WERI-Rb-1 (cell line): ENCODE data around the gene TCEANC2.

Experiments
- DNase-seq: peaks from one replicate; pipeline ENCODE4 v3.0.0-alpha.2; 2020
- H3K27ac ChIP-seq: fragments of 250-450 bp; sonication (Bioruptor Pico); 2 replicates; pipeline ENCODE4 v1.5.1; 2020; ENCODE audit warnings: mild to moderate bottlenecking, moderate library complexity
- H3K27me3 ChIP-seq: fragments of 250-450 bp; sonication (Bioruptor Pico); 2 replicates; pipeline ENCODE4 v1.5.1; 2021; ENCODE audit warnings: mild to moderate bottlenecking, low read depth, moderate library complexity; ENCODE audit not compliant: insufficient read depth, severe bottlenecking
- H3K36me3 ChIP-seq: fragments of 250-450 bp; sonication (Bioruptor Pico); 2 replicates; pipeline ENCODE4 v1.5.1; 2020; ENCODE audit warnings: mild to moderate bottlenecking, moderate library complexity
- H3K4me3 ChIP-seq: 2 replicates; pipeline ENCODE4 v1.5.1; 2011; ENCODE audit warnings: low read depth, mild to moderate bottlenecking, control low read depth, low read length
- H3K9me3 ChIP-seq: fragments of 250-450 bp; sonication (Bioruptor Pico); 2 replicates; pipeline ENCODE4 v1.5.1; 2021; ENCODE audit warnings: mild to moderate bottlenecking, moderate library complexity; ENCODE audit not compliant: severe bottlenecking
- CTCF ChIP-seq: IDR thresholded peaks from 2 replicates; pipeline ENCODE4 v1.5.1; 2011; ENCODE audit warnings: low read depth, mild to moderate bottlenecking, control low read depth, inconsistent platforms, low read length

Gene TCEANC2

GRCh38 chr1:54112027-54112426, 58.6 kb downstream of the TCEANC2 start:
- Histone ChIP-seq H3K36me3 (no peaks in the 10 kb centered on the region), H3K27ac (peak overlapping the region; percentile 81), H3K9me3 (no peaks in the 10 kb centered on the region), H3K27me3 (no peaks in the 10 kb centered on the region), H3K4me3 (no peak overlapping the region)
- no peak for DNase-seq
- no peak for TF ChIP-seq CTCF

GRCh38 chr1:54112705-54113368, 59.4 kb downstream of the TCEANC2 start:
- H3K9me3 ChIP-seq: no peaks in the 10 kb centered on the region
- H3K36me3 ChIP-seq: no peaks in the 10 kb centered on the region
- no peaks in the 10 kb centered on the region for H3K27me3 ChIP-seq
- DNase-seq: no peak
- H3K27ac ChIP-seq: no peak overlapping the region
- no peak overlapping the region for H3K4me3 ChIP-seq
- no peak for TF ChIP-seq CTCF

GRCh38 chr1:54114001-54114400, 60.6 kb downstream of the TCEANC2 start:
- DNase-seq: no peak
- no peak overlapping the region for H3K27ac ChIP-seq

GRCh38 chr1:54114955-54115354, 61.5 kb downstream of the TCEANC2 start:
- no peak overlapping the region for H3K4me3 ChIP-seq
- H3K9me3 ChIP-seq: no peaks in the 10 kb centered on the region
- H3K27me3 ChIP-seq: no peaks in the 10 kb centered on the region
- TF ChIP-seq CTCF: no peak
- H3K27ac ChIP-seq: no peak overlapping the region
- H3K36me3 ChIP-seq: no peaks in the 10 kb centered on the region
- peak; percentile 44 for DNase-seq

More at GRCh38 chr1:54114001-54114400, 60.6 kb downstream of the TCEANC2 start:
- Histone ChIP-seq H3K36me3 (no peaks in the 10 kb centered on the region), H3K27me3 (no peaks in the 10 kb centered on the region), H3K9me3 (no peaks in the 10 kb centered on the region), H3K4me3 (no peak overlapping the region)
- TF ChIP-seq CTCF: no peak

- no peak for DNase-seq
- TF ChIP-seq CTCF: no peak
These were observed 62.1 kb downstream of the TCEANC2 start for GRCh38 chr1:54115520-54115919.

More at GRCh38 chr1:54115520-54115919, 62.1 kb downstream of the TCEANC2 start:
- H3K27ac ChIP-seq: no peak overlapping the region
- H3K4me3 ChIP-seq: no peak overlapping the region
- no peaks in the 10 kb centered on the region for H3K9me3 ChIP-seq
- H3K27me3 ChIP-seq: no peaks in the 10 kb centered on the region
- no peaks in the 10 kb centered on the region for H3K36me3 ChIP-seq
